H1 (cell line): Measurements from ENCODE around the gene TMEM202. TPM values are rescaled to one million over a fixed set of nuclear protein-coding genes. Genes with fewer than 3 reads are reported as not detected.

Source experiments
- CTCF ChIA-PET: fragments of 300-600 bp; sonication (Branson Sonifier 250); formaldehyde crosslinking; loops from one replicate; lab custom pipeline; 2021; ENCODE audit not compliant: partially characterized antibody; lab: Charles Lee
- POLR2A ChIA-PET: fragments of 300-600 bp; sonication (Branson Sonifier 250); formaldehyde crosslinking; loops from one replicate; lab custom pipeline; 2021; ENCODE audit warnings: inconsistent platforms; ENCODE audit not compliant: partially characterized antibody; lab: Charles Lee
- DNase-seq, 2 experiments: peaks; one replicate each; pipeline versions ENCODE4 v3.0.0 to v3.0.0-alpha.2; 2010 to 2022; ENCODE audit warnings: low spot score in 2 of 2, low read depth in 1 of 2, mixed read lengths in 1 of 2
- FAIRE-seq: peaks from 2 replicates; lab custom pipeline; 2011; peaks lifted over from hg19 to GRCh38; lab: Jason Lieb, UNC
- H2AFZ ChIP-seq: 2 replicates; pipeline ENCODE4 v1.8.1; 2012; ENCODE audit warnings: low read length, inconsistent platforms
- H2AK5ac ChIP-seq: 2 replicates; pipeline ENCODE4 v1.6.1; 2013; ENCODE audit warnings: low read depth, low read length
- H2BK120ac ChIP-seq: replicated peaks from 2 replicates; pipeline ENCODE3; 2013; ENCODE audit warnings: low read depth, low read length, inconsistent platforms
- H2BK12ac ChIP-seq: 2 replicates; pipeline ENCODE4 v1.6.1; 2013; ENCODE audit warnings: low read depth, low read length
- H2BK15ac ChIP-seq: 2 replicates; pipeline ENCODE4 v1.6.1; 2013; ENCODE audit warnings: low read length
- H2BK20ac ChIP-seq: 2 replicates; pipeline ENCODE4 v1.6.1; 2013; ENCODE audit warnings: low read length
- H2BK5ac ChIP-seq: 2 replicates; pipeline ENCODE4 v1.6.1; 2013; ENCODE audit warnings: low read depth, low read length
- H3K14ac ChIP-seq: 2 replicates; pipeline ENCODE4 v1.6.1; 2013; ENCODE audit warnings: inconsistent platforms; ENCODE audit not compliant: insufficient read length
- H3K18ac ChIP-seq: 2 replicates; pipeline ENCODE4 v1.6.1; 2013; ENCODE audit warnings: low read length; ENCODE audit errors: extremely low read depth
- H3K23ac ChIP-seq: 2 replicates; pipeline ENCODE4 v1.6.1; 2013; ENCODE audit warnings: inconsistent platforms; ENCODE audit not compliant: insufficient read length
- H3K23me2 ChIP-seq: 2 replicates; pipeline ENCODE4 v1.6.1; 2013; ENCODE audit warnings: low read depth, low read length
- H3K27ac ChIP-seq: 2 replicates; pipeline ENCODE4 v1.6.1; 2011; ENCODE audit warnings: low read depth, low read length, inconsistent platforms
- H3K27me3 ChIP-seq, 4 experiments: replicated peaks in 1 of 4; 1 replicate in 1 of 4; 2 replicates in 3 of 4; pipeline versions ENCODE4 v1.6.1 to v1.8.1; 2011 to 2013; ENCODE audit warnings: low read length in 3 of 4, mild to moderate bottlenecking in 3 of 4, inconsistent platforms in 2 of 4, mixed read lengths in 2 of 4, moderate library complexity in 1 of 4; ENCODE audit not compliant: control insufficient read depth in 3 of 4, insufficient read depth in 3 of 4; ENCODE audit errors: extremely low read depth in 1 of 4
- H3K36me3 ChIP-seq, 4 experiments: 2 replicates each; pipeline versions ENCODE4 v1.6.1 to v1.8.1; 2011 to 2013; ENCODE audit warnings: mild to moderate bottlenecking in 4 of 4, low read length in 3 of 4, moderate library complexity in 2 of 4, control low read depth in 1 of 4, inconsistent platforms in 1 of 4; ENCODE audit not compliant: insufficient read depth in 4 of 4, control insufficient read depth in 2 of 4
- H3K4ac ChIP-seq: replicated peaks from 2 replicates; pipeline ENCODE3; 2013; ENCODE audit warnings: low read length, low read depth, mixed read lengths, inconsistent platforms; ENCODE audit not compliant: insufficient read length
- H3K4me1 ChIP-seq, 4 experiments: replicated peaks in 1 of 4; 1 replicate in 1 of 4; 2 replicates in 3 of 4; pipeline versions ENCODE4 v1.6.1 to v1.8.1; 2011 to 2013; ENCODE audit warnings: low read length in 3 of 4, inconsistent platforms in 2 of 4, mixed read lengths in 1 of 4; ENCODE audit not compliant: insufficient read depth in 4 of 4, control insufficient read depth in 3 of 4
- H3K4me2 ChIP-seq, 2 experiments: 2 replicates each; pipeline versions ENCODE4 v1.6.1 to v1.8.1; 2011 to 2013; ENCODE audit warnings: low read depth in 2 of 2, low read length in 2 of 2, control low read depth in 1 of 2, inconsistent platforms in 1 of 2, mild to moderate bottlenecking in 1 of 2; ENCODE audit not compliant: insufficient read depth in 1 of 2
- H3K4me3 ChIP-seq, 4 experiments: fragments of 200-600, 300-600 bp in 1 of 4; sonication (generic), shearing (Covaris generic), sonication (Bioruptor Twin) in 1 of 4; 2 replicates each; pipeline versions ENCODE4 v1.5.1 to v1.8.1; 2011 to 2016; ENCODE audit warnings: low read length in 4 of 4, low read depth in 3 of 4, control low read depth in 2 of 4, inconsistent platforms in 2 of 4, mild to moderate bottlenecking in 2 of 4, mixed read lengths in 1 of 4, moderate library complexity in 1 of 4; ENCODE audit not compliant: insufficient read depth in 2 of 4; ENCODE audit errors: extremely low read depth in 1 of 4
- H3K56ac ChIP-seq: replicated peaks from 2 replicates; pipeline ENCODE3; 2013; ENCODE audit warnings: low read depth, mild to moderate bottlenecking, mixed read lengths, low read length, inconsistent platforms; ENCODE audit not compliant: insufficient read length
- H3K79me1 ChIP-seq: 2 replicates; pipeline ENCODE4 v1.6.1; 2013; ENCODE audit warnings: low read depth, low read length, control low read depth
- H3K79me2 ChIP-seq, 2 experiments: 2 replicates each; pipeline versions ENCODE4 v1.6.1 to v1.8.1; 2012 to 2013; ENCODE audit warnings: low read length in 2 of 2, mild to moderate bottlenecking in 2 of 2, inconsistent platforms in 1 of 2; ENCODE audit not compliant: insufficient read depth in 2 of 2, control insufficient read depth in 1 of 2
- H3K9ac ChIP-seq, 4 experiments: replicated peaks in 1 of 4; 1 replicate in 1 of 4; 2 replicates in 3 of 4; pipeline versions ENCODE4 v1.6.1 to v1.8.1; 2011 to 2013; ENCODE audit warnings: low read depth in 3 of 4, low read length in 3 of 4, control low read depth in 2 of 4, mild to moderate bottlenecking in 2 of 4, moderate library complexity in 2 of 4, inconsistent platforms in 1 of 4; ENCODE audit errors: extremely low read depth in 1 of 4
- H3K9me3 ChIP-seq, 2 experiments: 2 replicates each; pipeline versions ENCODE4 v1.6.1 to v1.8.1; 2012 to 2013; ENCODE audit warnings: mild to moderate bottlenecking in 2 of 2, moderate library complexity in 2 of 2, control low read depth in 1 of 2, inconsistent platforms in 1 of 2, low read depth in 1 of 2, low read length in 1 of 2, mixed read lengths in 1 of 2; ENCODE audit not compliant: insufficient read depth in 2 of 2
- H4K20me1 ChIP-seq, 2 experiments: replicated peaks in 1 of 2; 2 replicates each; pipeline versions ENCODE3 to v1.8.1; 2011 to 2013; ENCODE audit warnings: inconsistent platforms in 2 of 2, low read length in 2 of 2, mild to moderate bottlenecking in 1 of 2; ENCODE audit not compliant: insufficient read depth in 2 of 2, control insufficient read depth in 1 of 2
- H4K5ac ChIP-seq: 2 replicates; pipeline ENCODE4 v1.6.1; 2013; ENCODE audit warnings: low read length, low read depth, mixed read lengths, inconsistent platforms; ENCODE audit not compliant: insufficient read length
- H4K8ac ChIP-seq: 2 replicates; pipeline ENCODE4 v1.8.0; 2013; ENCODE audit warnings: mild to moderate bottlenecking, moderate library complexity, low read length, inconsistent platforms; ENCODE audit not compliant: insufficient read depth; ENCODE audit errors: extremely low read depth
- H4K91ac ChIP-seq: replicated peaks from 2 replicates; pipeline ENCODE3; 2013; ENCODE audit warnings: low read length, mixed read lengths, inconsistent platforms; ENCODE audit not compliant: insufficient read length
- BRCA1 ChIP-seq: IDR thresholded peaks from 2 replicates; pipeline ENCODE4 v1.6.1; 2012; ENCODE audit warnings: low read depth, low read length, improper control_type of control experiment
- CBX8 ChIP-seq: fragments of 300-800, 300-1000 bp; sonication (generic); IDR thresholded peaks from 2 replicates; pipeline ENCODE4 v1.7.1; 2016; ENCODE audit warnings: low read depth, low read length, borderline replicate concordance
- CHD1 ChIP-seq: IDR thresholded peaks from 2 replicates; pipeline ENCODE4 v1.6.1; 2012; ENCODE audit warnings: low read depth, low read length, improper control_type of control experiment
- CREB1 ChIP-seq: IDR thresholded peaks from 2 replicates; pipeline ENCODE4 v1.6.1; 2012; ENCODE audit warnings: inconsistent platforms
- KDM5A ChIP-seq: fragments of 200-600 bp; IDR thresholded peaks from 2 replicates; pipeline ENCODE4 v1.7.1; 2012; ENCODE audit warnings: mild to moderate bottlenecking, low read length, inconsistent platforms, mixed read lengths
- POLR2A ChIP-seq, 2 experiments: IDR thresholded peaks; 1 replicate in 1 of 2; 2 replicates in 1 of 2; pipeline ENCODE4 v1.6.1; 2011; ENCODE audit warnings: low read depth in 2 of 2, low read length in 2 of 2, mild to moderate bottlenecking in 2 of 2; ENCODE audit errors: control extremely low read depth in 1 of 2
- RXRA ChIP-seq: IDR thresholded peaks from 2 replicates; pipeline ENCODE4 v1.6.1; 2011; ENCODE audit warnings: low read depth, mild to moderate bottlenecking, low read length, moderate library complexity; ENCODE audit not compliant: insufficient read depth
- SIN3A ChIP-seq, 2 experiments: IDR thresholded peaks in 1 of 2; conservative IDR thresholded peaks in 1 of 2; 2 replicates each; pipeline ENCODE4 v1.6.1; 2011 to 2012; ENCODE audit warnings: low read length in 2 of 2, improper control_type of control experiment in 1 of 2, low read depth in 1 of 2, mild to moderate bottlenecking in 1 of 2
- SIX5 ChIP-seq: IDR thresholded peaks from 2 replicates; pipeline ENCODE4 v1.6.1; 2011; ENCODE audit warnings: mild to moderate bottlenecking, low read depth, low read length
- TAF1 ChIP-seq: IDR thresholded peaks from 2 replicates; pipeline ENCODE4 v1.6.1; 2011; ENCODE audit warnings: mild to moderate bottlenecking, low read depth, low read length
- TBP ChIP-seq: IDR thresholded peaks from 2 replicates; pipeline ENCODE4 v1.6.1; 2011; ENCODE audit warnings: low read depth, low read length, improper control_type of control experiment
- TCF12 ChIP-seq: IDR thresholded peaks from 2 replicates; pipeline ENCODE4 v1.6.1; 2011; ENCODE audit warnings: low read depth, mild to moderate bottlenecking, low read length
- YY1 ChIP-seq: IDR thresholded peaks from 2 replicates; pipeline ENCODE4 v1.6.1; 2011; ENCODE audit warnings: low read depth, mild to moderate bottlenecking, low read length
- ZNF274 ChIP-seq: IDR thresholded peaks from 2 replicates; pipeline ENCODE4 v1.7.0; 2012; ENCODE audit warnings: low read length, borderline replicate concordance; ENCODE audit errors: extremely low read depth
- WGBS, 2 experiments: shearing (Covaris generic) in 1 of 2; methylation state at CpG; one replicate each; pipeline versions ENCODE4 v1.1.6 to v1.1.7; 2013 to 2015; ENCODE audit warnings: low lambda C conversion rate in 2 of 2, mixed read lengths in 2 of 2, inconsistent platforms in 1 of 2, low coverage in 1 of 2, missing lambda C conversion rate in 1 of 2; ENCODE audit not compliant: insufficient replicate concordance in 2 of 2, insufficient coverage in 1 of 2, insufficient read length in 1 of 2; ENCODE audit errors: extremely low coverage in 1 of 2, missing lambda C conversion rate in 1 of 2; 5-methylcytosine and 5-hydroxymethylcytosine counted together
- polyA plus RNA-seq, 7 experiments: library from polyadenylated mRNA; depleted of rRNA in 3 of 7; stranded (reverse) in 5 of 7; unstranded in 2 of 7; fragments of >200 nt in 5 of 7; fragments of 200-250 nt in 2 of 7; gene quantifications; 1 replicate in 5 of 7; 2 replicates in 1 of 7; 4 replicates in 1 of 7; pipeline versions ENCODE4 v1.2.1 to v1.2.3, GENCODE V29; 2011 to 2013; ENCODE audit warnings: missing spikeins in 2 of 7, mixed read lengths in 2 of 7
- total RNA-seq: library from RNA; stranded (reverse); fragmentation: NEBNext Ultra II Directional; extraction: Animal tissue kit (Norgen Biotek cat#: 25700); gene quantifications from 2 replicates; pipeline ENCODE4 v1.2.1, GENCODE V29; 2021
- TF ChIP-seq, protein P1 (sequence below): IDR thresholded peaks from 2 replicates; pipeline ENCODE4 v1.6.1; 2012; ENCODE audit warnings: inconsistent platforms

Gene TMEM202
- total and polyA plus RNA-seq, 2 of the 8 experiments (the other 6 are each of a cell fraction or from before 2014, with no cell fraction given) = not detected

DNA sequence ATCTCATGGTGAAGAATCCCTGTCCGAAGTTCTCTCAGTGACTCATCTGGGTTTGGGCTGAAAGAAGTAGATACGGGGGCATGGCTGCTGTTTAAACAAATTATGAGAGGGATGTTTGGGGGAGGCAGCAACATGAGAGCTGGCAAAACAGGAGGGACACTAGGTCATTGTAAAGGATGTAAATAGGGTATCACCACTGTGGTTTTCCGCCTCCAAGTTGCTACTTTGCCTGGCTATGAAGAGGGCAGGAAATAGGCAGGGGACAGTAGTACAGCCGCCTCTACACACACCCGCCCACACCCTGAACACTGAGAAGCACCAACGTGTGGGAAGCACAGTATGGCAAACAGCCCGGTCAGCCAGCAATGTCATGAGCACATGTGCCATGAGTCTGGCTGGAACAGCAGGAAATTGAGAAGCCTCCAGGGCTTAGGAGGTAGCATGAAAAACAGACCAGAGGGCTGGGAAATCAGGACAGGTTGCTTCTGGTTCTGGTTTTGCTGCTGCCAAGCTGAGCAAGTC is 39.4 kb upstream of the TMEM202 start:
- DNase-seq = no peak
- H3K9ac ChIP-seq = no peak overlapping the region
- H3K4me1 ChIP-seq = no peaks in the 10 kb centered on the region
- H3K4me3 ChIP-seq = no peak overlapping the region
- no peak for FAIRE-seq
- ChIA-PET POLR2A (interaction anchor here (1.1 kb wide), 1 partner anchor 19 kb away, joined by 3 read pairs; no protein-coding TSS in a partner anchor), CTCF (interaction anchor here (0.6 kb wide), 1 partner anchor 32 kb away, joined by 3 read pairs; no protein-coding TSS in a partner anchor)
- H3K9me3 ChIP-seq = no peaks in the 10 kb centered on the region
- H3K56ac ChIP-seq = no peak overlapping the region
- no peak overlapping the region for H3K4ac ChIP-seq
- no peak overlapping the region for H3K14ac ChIP-seq
- no peak overlapping the region for H2AK5ac ChIP-seq
- H3K79me1 ChIP-seq = peaks cover 2% of the 10 kb centered on the region; the same call in 1 of the 2 replicates
- peak overlapping the region; percentile 30; the same call in 1 of the 2 replicates for H2BK5ac ChIP-seq
- H2BK20ac ChIP-seq = no peak overlapping the region
- no peak overlapping the region for H3K23ac ChIP-seq
- H4K5ac ChIP-seq = no peak overlapping the region
- H4K91ac ChIP-seq = no peak overlapping the region
- H2AFZ ChIP-seq = no peak overlapping the region
- H3K18ac ChIP-seq = no peak overlapping the region
- peaks cover 7 to 10% of the 10 kb centered on the region in 2 experiments for H4K20me1 ChIP-seq
- no peak overlapping the region for H2BK15ac ChIP-seq
- peaks cover 0 to 15% (median 6%) of the 10 kb centered on the region in 4 experiments; a peak in 3 of 8 replicates for H3K36me3 ChIP-seq
- 95% methylated on average over 7 of the region's 7 CpGs; no CpG with 5 or more reads in 1 of the 2 experiments for WGBS, 2 experiments
- no peaks in the 10 kb centered on the region; a peak in 1 of 7 replicates for H3K27me3 ChIP-seq
- H3K27ac ChIP-seq = no peak overlapping the region
- H2BK120ac ChIP-seq = no peak overlapping the region
- no peaks in the 10 kb centered on the region for H3K23me2 ChIP-seq
- no peak overlapping the region for H3K4me2 ChIP-seq
- H2BK12ac ChIP-seq = no peak overlapping the region
- H3K79me2 ChIP-seq = 0 out of 4 replicates have a peak, but pooled peaks cover 0 to 3% of the 10 kb centered on the region in 2 experiments
- H4K8ac ChIP-seq = no peak overlapping the region; the same call in 1 of the 2 replicates
- TF ChIP-seq TBP = no peak
- no peak for TF ChIP-seq SIX5
- TF ChIP-seq POLR2A (IDR thresholded peaks at IDR 0.05; ENCODE audit: control extremely low read depth in 1 of 2, low read depth in 2 of 2, low read length in 2 of 2) = no peak
- TF ChIP-seq CBX8 = no peak
- no peak for TF ChIP-seq SIN3A (conservative IDR thresholded peaks at IDR 0.05 in 1 of 2, IDR thresholded peaks at IDR 0.05 in 1 of 2; ENCODE audit: low read depth in 1 of 2, low read length in 2 of 2)
- no peak for TF ChIP-seq CHD1
- no peak for TF ChIP-seq BRCA1
- no peak for TF ChIP-seq YY1
- no peak for TF ChIP-seq KDM5A
- TF ChIP-seq CREB1 = no peak
- no peak for TF ChIP-seq TAF1
- TF ChIP-seq, protein P1, sequence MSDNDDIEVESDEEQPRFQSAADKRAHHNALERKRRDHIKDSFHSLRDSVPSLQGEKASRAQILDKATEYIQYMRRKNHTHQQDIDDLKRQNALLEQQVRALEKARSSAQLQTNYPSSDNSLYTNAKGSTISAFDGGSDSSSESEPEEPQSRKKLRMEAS = no peak
- no peak for TF ChIP-seq TCF12
- no peak for TF ChIP-seq RXRA
- no peak for TF ChIP-seq ZNF274
